ENCODE measurements around the gene S100A12. TPM values are rescaled to one million over a fixed set of nuclear protein-coding genes. Genes with fewer than 3 reads are reported as not detected.

The S100A12 gene
- total and polyA plus RNA-seq, 8 donors: 1.1 to 178 (median 3.4) TPM

- Histone ChIP-seq H3K36me3 (no peaks in the 10 kb centered on the region), H3K4me3 (no peak overlapping the region), H3K27me3 (peaks cover 0 to 23% of the 10 kb centered on the region in 2 donors), H3K9me3 (no peaks in the 10 kb centered on the region), H3K4me1 (peaks cover 0 to 26% of the 10 kb centered on the region in 2 donors), H3K27ac (peak overlapping the region in 1 of 2 donors; percentile 65)
- no peak for DNase-seq
- intact Hi-C loops (cut with DNase I): no loop called here
- TF ChIP-seq CTCF (IDR thresholded peaks at IDR 0.05): no peak
- ATAC-seq: no peak
Measured at GRCh38 chr1:153404086-153404635, 28.7 kb upstream of the S100A12 start.

DNA sequence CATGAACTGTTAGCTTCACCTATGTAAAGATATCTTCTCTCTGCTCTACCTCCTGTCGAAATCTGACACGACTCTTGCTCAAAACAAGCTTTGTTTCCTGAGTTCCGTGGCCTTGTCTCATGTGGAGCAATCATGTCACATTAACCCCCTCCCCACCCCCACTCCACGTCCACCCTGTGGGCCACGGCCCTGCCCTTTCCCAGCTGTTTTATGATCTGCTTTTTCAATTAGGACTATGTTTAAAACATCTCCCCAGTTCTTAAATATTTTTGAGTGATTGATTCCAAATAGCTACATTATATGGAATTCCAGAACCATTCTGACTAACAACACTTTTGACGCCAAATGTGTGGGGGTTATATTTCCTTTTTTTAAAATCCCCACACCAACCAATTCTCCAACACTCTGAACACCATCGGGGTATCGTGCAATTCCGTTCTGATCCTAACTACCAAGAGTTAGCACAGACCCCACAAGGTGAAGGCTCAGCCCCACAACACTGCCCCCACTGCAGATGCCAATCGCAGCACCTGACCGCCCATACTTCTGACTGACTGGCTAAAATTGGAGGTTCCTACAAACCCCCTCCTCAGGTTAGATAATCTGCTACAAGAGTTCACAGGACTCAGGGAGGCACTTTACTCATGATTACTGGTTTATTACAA, 28.1 kb upstream of the S100A12 start:
- no peak for DNase-seq
- Histone ChIP-seq H3K4me3 (no peak overlapping the region), H3K4me1 (peaks cover 0 to 26% of the 10 kb centered on the region in 2 donors), H3K9me3 (no peaks in the 10 kb centered on the region), H3K27ac (peak overlapping the region in 1 of 2 donors; percentile 65), H3K27me3 (peaks cover 0 to 23% of the 10 kb centered on the region in 2 donors), H3K36me3 (no peaks in the 10 kb centered on the region)
- intact Hi-C loops (cut with DNase I): no loop called here
- no peak for ATAC-seq
- no peak for TF ChIP-seq CTCF (IDR thresholded peaks at IDR 0.05)

DNA sequence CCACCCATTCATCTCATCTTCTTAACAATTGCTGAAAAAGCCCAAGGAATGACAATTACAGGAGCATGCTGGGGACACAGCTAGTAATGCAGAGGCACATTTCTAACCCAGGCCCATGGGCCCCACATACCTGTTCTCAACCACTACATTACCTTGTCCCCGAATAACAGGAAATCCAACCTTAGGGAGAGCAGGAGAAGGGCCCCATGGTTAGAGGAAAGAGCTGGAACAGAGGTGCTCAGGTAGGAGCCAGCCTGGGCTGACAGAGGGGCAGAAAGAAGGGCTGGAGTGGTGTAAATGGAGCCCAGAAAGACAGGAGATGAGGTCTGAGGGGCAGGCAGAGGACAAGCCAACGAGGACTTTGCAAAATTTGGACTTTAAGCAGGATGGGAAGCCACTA, 26.8 kb upstream of the S100A12 start:
- no peaks in the 10 kb centered on the region for H3K9me3 ChIP-seq
- intact Hi-C loops (cut with DNase I): no loop called here
- peaks cover 0 to 18% of the 10 kb centered on the region in 2 donors for H3K27me3 ChIP-seq
- TF ChIP-seq CTCF (IDR thresholded peaks at IDR 0.05): no peak
- peak overlapping the region in 1 of 2 donors; percentile 65 for H3K27ac ChIP-seq
- no peak for ATAC-seq
- H3K4me1 ChIP-seq: peaks cover 0 to 33% of the 10 kb centered on the region in 2 donors
- DNase-seq: no peak
- H3K36me3 ChIP-seq: no peaks in the 10 kb centered on the region
- H3K4me3 ChIP-seq: no peak overlapping the region

DNA sequence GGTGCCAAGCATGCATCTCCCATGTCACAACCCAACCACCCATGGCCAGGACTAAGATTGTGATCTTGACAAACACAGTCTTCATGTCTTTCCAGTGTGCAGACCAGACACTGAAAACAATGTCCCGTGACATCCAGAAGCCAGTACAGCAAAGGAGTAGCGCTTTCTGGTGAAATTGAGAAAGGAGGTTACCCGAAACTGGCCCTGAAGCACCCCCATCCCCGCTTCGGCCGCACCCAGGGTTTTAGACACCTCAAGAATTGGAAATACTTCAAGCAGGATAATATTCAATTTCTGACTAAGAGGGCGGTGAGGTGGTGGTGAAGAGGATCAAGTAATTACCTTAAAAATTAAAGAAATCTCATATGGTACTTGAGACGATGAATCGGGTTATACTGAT, 26.0 kb upstream of the S100A12 start:
- intact Hi-C loops (cut with DNase I): no loop called here
- H3K36me3 ChIP-seq: no peaks in the 10 kb centered on the region
- peaks cover 0 to 41% of the 10 kb centered on the region in 2 donors for H3K4me1 ChIP-seq
- no peak overlapping the region for H3K4me3 ChIP-seq
- peaks cover 0 to 18% of the 10 kb centered on the region in 2 donors for H3K27me3 ChIP-seq
- H3K27ac ChIP-seq: no peak overlapping the region
- no peaks in the 10 kb centered on the region for H3K9me3 ChIP-seq
- no peak for ATAC-seq
- no peak for TF ChIP-seq CTCF (IDR thresholded peaks at IDR 0.05)
- DNase-seq: no peak

DNA sequence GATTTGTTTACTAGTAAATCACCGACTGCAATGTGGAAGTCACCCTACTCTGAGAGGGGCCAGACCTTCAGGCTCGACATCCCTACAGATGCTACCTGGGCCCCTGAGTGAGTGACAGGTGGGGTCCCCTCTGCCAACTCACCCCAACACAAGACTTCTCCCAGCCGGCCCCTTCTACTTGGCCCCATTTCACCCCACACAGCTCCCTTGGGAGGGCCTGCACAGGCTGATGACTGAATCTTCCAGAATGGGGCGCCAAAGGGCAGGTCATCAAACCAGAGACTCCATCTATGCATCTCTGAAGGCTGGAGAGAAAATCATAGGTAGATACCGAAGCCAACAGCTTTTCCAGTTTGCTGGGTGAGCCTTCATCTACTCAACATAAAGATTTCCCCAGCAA, 24.8 kb upstream of the S100A12 start:
- no peak for TF ChIP-seq CTCF (IDR thresholded peaks at IDR 0.05)
- ATAC-seq: no peak
- Histone ChIP-seq H3K36me3 (no peaks in the 10 kb centered on the region), H3K27ac (no peak overlapping the region), H3K4me1 (peaks cover 0 to 42% of the 10 kb centered on the region in 2 donors), H3K9me3 (no peaks in the 10 kb centered on the region), H3K27me3 (peaks cover 0 to 11% of the 10 kb centered on the region in 2 donors), H3K4me3 (no peak overlapping the region)
- intact Hi-C loops (cut with DNase I): no loop called here
- DNase-seq: no peak

All from left lung (tissue), 10 donors.